Thyroid gland (tissue), 4 donors: ENCODE measurements around the gene OBSCN.

Experiments
- POLR2A ChIP-seq, 2 donors: fragments of 450-650 bp; IDR thresholded peaks; one replicate each; pipeline ENCODE4 v1.6.1; 2017; ENCODE audit warnings: antibody characterized with exemption in 2 of 2, mild to moderate bottlenecking in 2 of 2, moderate library complexity in 1 of 2
- TF ChIP-seq, protein P1 (sequence below), 6 experiments: fragments of 200-600 bp in 3 of 6; fragments of 450-650 bp in 3 of 6; sonication (generic) in 3 of 6; IDR thresholded peaks; one replicate each; pipeline ENCODE4 v1.5.1; 2016 to 2019; ENCODE audit warnings: antibody characterized with exemption in 6 of 6, mild to moderate bottlenecking in 2 of 6, inconsistent platforms in 1 of 6, moderate library complexity in 1 of 6

DNA sequence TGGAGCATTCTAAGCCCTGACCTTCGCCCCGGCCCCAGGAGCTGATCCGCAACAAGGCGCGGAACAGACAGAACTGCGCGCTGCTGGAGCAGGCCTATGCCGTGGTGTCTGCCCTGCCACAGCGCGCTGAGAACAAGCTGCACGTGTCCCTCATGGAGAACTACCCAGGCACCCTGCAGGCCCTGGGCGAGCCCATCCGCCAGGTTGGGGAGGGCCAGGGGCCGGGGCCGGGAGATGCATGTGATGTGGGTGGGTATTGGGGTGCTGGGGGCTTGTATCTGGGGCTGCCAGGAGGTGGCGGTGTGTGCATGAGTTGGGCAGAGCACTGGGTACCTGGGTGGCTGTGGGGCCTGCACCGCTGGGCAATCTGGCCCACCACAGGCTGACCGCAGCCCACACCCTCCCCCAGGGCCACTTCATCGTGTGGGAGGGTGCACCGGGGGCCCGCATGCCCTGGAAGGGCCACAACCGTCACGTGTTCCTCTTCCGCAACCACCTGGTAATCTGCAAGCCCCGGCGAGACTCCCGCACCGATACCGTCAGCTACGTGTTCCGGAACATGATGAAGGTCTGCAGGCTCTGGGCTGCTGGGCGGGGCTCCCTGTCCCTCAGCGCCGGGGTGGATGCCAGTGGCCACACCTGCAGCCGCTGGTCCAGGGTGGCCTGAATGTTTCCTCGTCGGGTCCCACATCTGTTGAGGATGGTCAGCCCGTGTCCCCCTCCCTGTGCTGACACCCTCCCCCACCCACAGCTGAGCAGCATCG lies 133.0 kb downstream of the OBSCN start:
- TF ChIP-seq, protein P1, sequence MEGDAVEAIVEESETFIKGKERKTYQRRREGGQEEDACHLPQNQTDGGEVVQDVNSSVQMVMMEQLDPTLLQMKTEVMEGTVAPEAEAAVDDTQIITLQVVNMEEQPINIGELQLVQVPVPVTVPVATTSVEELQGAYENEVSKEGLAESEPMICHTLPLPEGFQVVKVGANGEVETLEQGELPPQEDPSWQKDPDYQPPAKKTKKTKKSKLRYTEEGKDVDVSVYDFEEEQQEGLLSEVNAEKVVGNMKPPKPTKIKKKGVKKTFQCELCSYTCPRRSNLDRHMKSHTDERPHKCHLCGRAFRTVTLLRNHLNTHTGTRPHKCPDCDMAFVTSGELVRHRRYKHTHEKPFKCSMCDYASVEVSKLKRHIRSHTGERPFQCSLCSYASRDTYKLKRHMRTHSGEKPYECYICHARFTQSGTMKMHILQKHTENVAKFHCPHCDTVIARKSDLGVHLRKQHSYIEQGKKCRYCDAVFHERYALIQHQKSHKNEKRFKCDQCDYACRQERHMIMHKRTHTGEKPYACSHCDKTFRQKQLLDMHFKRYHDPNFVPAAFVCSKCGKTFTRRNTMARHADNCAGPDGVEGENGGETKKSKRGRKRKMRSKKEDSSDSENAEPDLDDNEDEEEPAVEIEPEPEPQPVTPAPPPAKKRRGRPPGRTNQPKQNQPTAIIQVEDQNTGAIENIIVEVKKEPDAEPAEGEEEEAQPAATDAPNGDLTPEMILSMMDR (IDR thresholded peaks at IDR 0.05) = peak in 1 of 6 experiments; percentile 8
- no peak for TF ChIP-seq POLR2A (IDR thresholded peaks at IDR 0.05)
